Urinary bladder (tissue), 4 donors: ENCODE data around the gene SEMA3G. TPM values are rescaled to one million over a fixed set of nuclear protein-coding genes. Genes with fewer than 3 reads are reported as not detected.
A peak's percentile ranks its signal among the peaks of the same experiment; 100 is the strongest.

Experiments
- DNase-seq: peaks from one replicate; pipeline ENCODE4 v3.0.0-alpha.2; 2015; ENCODE audit errors: extremely low spot score
- H3K27ac ChIP-seq: one replicate; pipeline ENCODE4 v1.5.1; 2013; ENCODE audit warnings: low read depth, mild to moderate bottlenecking, moderate library complexity
- H3K36me3 ChIP-seq: one replicate; pipeline ENCODE4 v1.6.1; 2013; ENCODE audit warnings: mild to moderate bottlenecking, moderate library complexity; ENCODE audit not compliant: insufficient read depth
- H3K4me1 ChIP-seq: one replicate; pipeline ENCODE4 v1.6.1; 2013; ENCODE audit warnings: mild to moderate bottlenecking, moderate library complexity; ENCODE audit not compliant: insufficient read depth
- H3K4me3 ChIP-seq: one replicate; pipeline ENCODE4 v1.5.1; 2013; ENCODE audit warnings: low read depth, low read length
- WGBS: extraction: QIAGEN DNeasy Blood & Tissue Kit; methylation state at CpG from one replicate; pipeline ENCODE4 v1.1.7; 2013; 5-methylcytosine and 5-hydroxymethylcytosine counted together
- polyA plus RNA-seq: library from polyadenylated mRNA; stranded (reverse); fragments of 200-250 nt; gene quantifications from one replicate; pipeline ENCODE4 v1.2.3, GENCODE V29; 2013
- total RNA-seq: library from RNA; depleted of rRNA; stranded (reverse); fragments of >200 nt; gene quantifications from one replicate; pipeline ENCODE4 v1.2.3, GENCODE V29; 2014
- donor health status: healthy with polysubstance abuse.
- donor health status: healthy.

Gene SEMA3G
- total and polyA plus RNA-seq, 2 donors = 7.6 to 28.5 TPM

DNA sequence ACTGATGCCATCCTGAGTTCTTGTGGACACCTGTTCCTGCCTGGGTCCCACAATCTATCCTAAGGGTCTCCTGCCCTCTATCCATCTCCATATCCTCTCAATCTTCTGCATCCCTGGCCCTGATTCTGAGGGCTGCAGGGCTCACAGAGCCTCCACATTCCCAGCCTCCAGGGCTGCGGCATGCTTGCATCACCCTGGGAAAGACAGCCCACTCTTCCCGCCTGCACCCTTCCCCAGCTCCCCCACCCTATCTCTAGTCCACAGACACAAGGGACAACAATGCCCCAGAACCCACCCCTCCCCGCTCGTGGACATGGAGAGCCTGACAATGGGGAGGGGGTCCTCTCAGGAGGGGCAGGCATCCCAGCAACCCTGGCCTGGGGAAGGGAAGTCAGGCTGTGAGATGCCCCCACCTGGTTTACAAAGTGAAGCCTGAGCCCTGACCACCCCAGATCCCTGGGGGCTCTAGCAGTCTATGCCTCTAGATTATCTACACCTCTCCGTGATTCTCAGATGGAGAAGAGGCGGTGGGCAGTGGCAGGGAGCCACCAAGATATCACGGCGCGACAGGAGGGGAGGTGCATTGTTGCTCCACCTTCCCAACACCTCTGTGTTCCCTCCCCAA, 10.3 kb downstream of the SEMA3G start:
- H3K36me3 ChIP-seq = no peaks in the 10 kb centered on the region
- no peak overlapping the region for H3K4me3 ChIP-seq
- H3K4me1 ChIP-seq = no peaks in the 10 kb centered on the region
- 90% methylated on average over 9 of the region's 9 CpGs for WGBS
- H3K27ac ChIP-seq = no peak overlapping the region
- DNase-seq = no peak

DNA sequence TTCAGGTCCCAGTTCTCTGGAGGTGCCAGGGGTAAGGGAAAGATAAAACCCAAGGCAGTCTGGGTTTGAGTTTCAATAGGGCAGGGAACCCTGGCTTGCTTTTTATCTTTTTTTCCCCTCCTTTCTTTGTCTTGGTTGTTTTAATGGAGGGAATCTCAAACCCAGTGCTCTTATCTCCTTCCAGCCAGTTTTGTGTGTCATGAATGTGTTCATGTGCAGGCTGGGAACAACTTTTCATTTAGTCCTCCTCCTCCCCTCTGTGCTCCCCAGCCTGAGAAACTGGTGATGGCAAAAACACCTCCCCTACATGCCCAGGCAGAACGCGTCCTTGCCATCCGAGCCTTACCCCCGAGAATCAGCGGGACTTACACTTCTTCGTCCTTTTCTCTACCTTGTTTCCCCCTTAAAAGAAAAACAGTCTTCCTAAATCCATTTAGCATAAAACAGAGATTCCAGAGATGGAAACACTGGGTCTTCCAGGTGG, 10.9 kb downstream of the SEMA3G start:
- DNase-seq = no peak
- no peaks in the 10 kb centered on the region for H3K36me3 ChIP-seq
- H3K4me3 ChIP-seq = no peak overlapping the region
- H3K27ac ChIP-seq = no peak overlapping the region
- H3K4me1 ChIP-seq = no peaks in the 10 kb centered on the region
- 82% methylated on average over 6 of the region's 6 CpGs for WGBS

DNA sequence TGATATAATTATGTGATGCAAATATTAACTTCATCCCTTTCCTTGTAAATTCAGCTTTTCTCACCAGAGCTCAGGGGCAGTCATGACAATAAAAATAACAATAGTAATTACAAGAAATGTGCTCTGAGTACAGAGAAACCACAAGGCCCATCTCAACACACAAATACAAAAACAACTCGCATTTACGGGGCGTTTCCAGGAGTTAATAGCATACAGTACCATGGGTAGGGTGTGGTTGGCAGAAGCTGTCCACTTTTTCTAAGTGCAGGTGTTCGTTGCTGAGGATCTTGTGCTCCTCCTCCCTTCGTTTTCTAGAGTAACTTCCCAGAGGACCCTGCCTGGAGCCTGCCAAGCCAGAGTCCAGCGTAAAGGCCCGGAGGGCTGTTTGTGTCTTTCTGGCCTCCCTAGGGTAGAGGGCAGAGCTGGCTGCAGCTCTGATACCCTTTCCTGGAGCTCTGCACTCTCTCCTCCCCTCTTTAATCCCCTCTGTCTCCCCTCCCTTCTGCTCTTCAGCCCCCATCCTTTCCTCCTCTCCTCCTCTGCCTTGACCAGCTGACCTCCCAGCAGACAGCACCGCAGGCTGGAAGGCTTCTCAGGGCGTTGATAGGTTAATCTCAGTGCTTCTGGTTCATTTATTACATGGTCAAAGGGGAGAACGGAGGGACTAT, 11.4 kb downstream of the SEMA3G start:
- H3K4me1 ChIP-seq = no peaks in the 10 kb centered on the region
- H3K36me3 ChIP-seq = no peaks in the 10 kb centered on the region
- H3K27ac ChIP-seq = no peak overlapping the region
- WGBS = 62% methylated on average over 10 of the region's 10 CpGs
- no peak for DNase-seq
- H3K4me3 ChIP-seq = no peak overlapping the region

DNA sequence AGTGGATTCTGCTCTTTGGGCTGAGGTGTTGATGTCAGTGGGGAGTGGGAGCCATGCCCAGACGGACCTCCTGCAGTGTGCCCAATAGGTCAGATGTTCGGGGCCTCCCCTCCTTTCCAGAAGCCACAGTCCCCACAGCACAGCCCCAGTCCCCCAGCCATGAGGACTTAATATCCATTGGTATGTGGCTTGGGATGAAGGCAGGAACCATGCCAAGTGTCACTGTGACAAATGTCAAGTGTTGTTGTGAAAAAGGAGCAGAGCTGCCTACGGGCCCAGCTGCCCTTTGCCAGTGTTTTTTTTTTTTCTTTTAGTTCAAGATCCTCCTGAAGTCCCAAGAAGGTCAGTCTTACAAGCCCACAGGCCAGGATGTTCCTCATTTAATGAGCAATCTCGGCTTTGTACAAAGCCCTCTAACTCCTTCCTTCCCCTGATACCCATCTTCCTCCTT, 12.2 kb downstream of the SEMA3G start:
- no peaks in the 10 kb centered on the region for H3K4me1 ChIP-seq
- WGBS = 72% methylated on average over 4 of the region's 4 CpGs
- H3K4me3 ChIP-seq = no peak overlapping the region
- H3K27ac ChIP-seq = no peak overlapping the region
- no peaks in the 10 kb centered on the region for H3K36me3 ChIP-seq
- DNase-seq = no peak

DNA sequence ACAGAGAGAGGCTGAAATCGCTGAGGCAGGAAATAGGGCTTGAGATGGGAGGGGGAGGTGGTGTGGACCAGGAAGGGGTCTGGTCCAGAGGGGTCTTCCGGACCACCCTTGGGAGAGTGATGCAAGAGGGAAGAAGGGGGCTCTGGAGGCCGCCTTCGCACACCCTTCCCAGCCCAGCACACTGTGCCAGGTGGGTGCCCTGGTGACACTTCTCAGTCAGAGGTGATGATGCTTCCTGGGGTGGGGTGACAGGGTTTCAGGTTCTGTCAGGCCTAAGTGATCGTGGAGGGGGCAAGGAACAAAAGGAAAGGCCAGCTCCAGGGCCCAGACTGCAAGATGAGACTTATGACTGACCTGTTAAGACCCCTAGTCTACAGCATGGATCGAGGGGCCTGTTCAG, 12.7 kb downstream of the SEMA3G start:
- no peak for DNase-seq
- Histone ChIP-seq H3K4me1 (no peaks in the 10 kb centered on the region), H3K27ac (no peak overlapping the region), H3K4me3 (no peak overlapping the region), H3K36me3 (no peaks in the 10 kb centered on the region)
- 81% methylated on average over 6 of the region's 6 CpGs for WGBS

DNA sequence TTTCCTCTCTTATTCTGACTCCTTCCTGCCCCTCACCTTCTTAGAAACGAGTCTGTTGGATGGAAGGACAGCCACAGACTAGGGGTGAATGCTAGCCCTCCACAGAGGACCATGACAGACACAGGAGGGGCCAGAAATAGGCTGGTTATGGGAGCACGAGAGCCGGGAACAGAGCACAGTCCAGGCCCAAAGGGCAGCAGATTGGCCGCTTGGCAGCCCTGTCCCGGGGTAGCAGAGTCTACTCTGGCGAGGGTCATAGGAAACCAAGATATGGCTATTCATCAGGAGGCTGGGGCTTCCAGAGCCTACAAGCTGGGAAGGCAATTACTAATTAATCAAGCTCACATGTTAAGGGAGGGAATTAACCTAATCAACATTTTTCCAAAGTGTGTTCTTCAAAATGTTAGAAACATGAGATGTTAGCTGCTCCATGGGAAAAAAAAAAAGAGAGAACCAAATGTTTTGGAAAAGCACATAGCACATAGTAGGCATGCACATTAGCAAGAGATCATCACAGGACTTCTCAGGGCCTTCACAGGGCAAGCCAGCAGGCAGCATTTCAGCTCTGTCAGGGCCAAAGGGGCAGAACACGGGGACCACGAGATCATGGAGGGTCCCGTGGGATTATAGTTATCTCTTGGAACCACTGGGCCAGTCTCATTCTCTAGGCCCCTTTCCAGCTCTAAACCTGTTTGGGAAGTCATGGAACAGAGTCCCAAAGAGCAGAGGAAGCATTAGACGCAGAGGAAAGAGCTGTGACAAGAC, 13.3 kb downstream of the SEMA3G start:
- DNase-seq = no peak
- 75% methylated on average over 10 of the region's 10 CpGs for WGBS
- Histone ChIP-seq H3K4me1 (no peaks in the 10 kb centered on the region), H3K4me3 (no peak overlapping the region), H3K27ac (no peak overlapping the region), H3K36me3 (no peaks in the 10 kb centered on the region)

DNA sequence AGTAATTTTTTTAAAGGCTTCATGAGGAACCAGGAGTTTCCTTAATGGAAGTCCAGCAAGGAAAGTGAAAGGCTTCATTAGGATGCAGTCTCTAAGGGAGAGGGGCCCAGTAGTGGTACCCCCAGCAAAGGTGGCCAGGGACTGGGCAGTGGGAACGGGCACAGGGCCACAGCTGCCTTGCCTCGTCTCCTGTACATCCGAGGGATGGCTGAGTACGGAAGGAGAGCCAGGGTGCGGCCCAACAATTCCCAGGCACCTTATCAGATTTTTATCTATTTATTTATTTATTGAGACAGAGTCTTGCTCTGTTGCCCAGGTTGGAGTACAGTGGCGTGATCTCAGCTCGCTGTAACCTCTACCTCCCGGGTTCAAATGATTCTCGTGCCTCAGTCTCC, 14.5 kb downstream of the SEMA3G start:
- no peaks in the 10 kb centered on the region for H3K36me3 ChIP-seq
- 88% methylated on average over 9 of the region's 9 CpGs for WGBS
- no peak overlapping the region for H3K27ac ChIP-seq
- no peak overlapping the region for H3K4me3 ChIP-seq
- H3K4me1 ChIP-seq = no peaks in the 10 kb centered on the region
- no peak for DNase-seq

DNA sequence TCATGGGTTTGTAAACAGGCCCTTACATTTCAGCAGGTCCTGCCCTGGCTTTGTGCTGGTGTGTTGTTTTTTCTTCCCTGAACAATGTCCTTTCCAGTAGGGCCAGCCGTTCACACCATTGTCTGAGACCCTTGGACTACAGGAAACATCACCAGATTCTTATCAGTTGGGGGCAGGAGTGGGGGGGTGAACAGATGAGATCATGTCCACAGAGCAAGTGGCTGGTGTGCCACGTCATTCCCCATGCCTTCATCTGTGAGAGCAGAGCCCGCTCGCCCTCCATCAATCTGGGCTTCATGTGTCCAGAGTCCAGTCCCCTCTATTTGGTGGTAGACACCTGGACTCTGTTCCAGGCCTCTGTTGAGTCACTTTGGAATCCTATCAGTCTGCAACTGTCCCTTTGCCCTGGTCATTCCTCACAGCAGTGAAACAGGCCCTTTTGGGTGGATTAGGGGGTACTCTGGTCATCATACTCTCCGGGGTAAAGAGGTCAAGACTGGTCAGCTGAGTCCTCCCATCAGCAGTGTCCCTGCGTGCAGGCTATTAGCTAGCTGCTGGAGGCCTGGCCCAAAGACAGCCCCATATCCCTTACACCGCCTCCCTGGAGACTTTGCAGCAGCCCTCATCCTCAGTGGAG, 15.0 kb downstream of the SEMA3G start:
- WGBS = 81% methylated on average over 7 of the region's 7 CpGs
- DNase-seq = no peak

DNA sequence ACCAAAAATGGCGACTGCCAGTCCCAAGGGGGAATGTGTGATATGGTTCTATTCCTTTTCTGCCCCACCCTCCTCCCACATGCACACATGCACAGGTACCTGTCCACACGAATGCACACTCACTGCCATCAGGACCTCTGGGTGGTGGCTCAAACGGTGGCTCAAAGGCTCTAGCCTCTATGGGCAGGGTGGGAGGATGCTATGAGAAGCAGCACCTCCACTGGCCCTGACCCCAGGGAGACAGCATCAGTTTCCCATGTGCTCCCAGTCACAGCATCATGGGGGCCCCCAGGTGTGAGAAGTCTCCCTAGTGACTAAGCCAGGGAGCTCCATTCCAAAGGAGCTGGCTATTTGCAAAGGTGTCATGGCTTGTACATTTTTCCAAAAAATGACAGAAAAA, 15.9 kb downstream of the SEMA3G start:
- DNase-seq = no peak
- H3K36me3 ChIP-seq = no peaks in the 10 kb centered on the region
- no peak overlapping the region for H3K27ac ChIP-seq
- no peaks in the 10 kb centered on the region for H3K4me1 ChIP-seq
- 49% methylated on average over 3 of the region's 3 CpGs for WGBS
- no peak overlapping the region for H3K4me3 ChIP-seq

More for the DNA sequence above, 15.0 kb downstream of the SEMA3G start:
- H3K4me3 ChIP-seq = no peak overlapping the region
- no peak overlapping the region for H3K27ac ChIP-seq
- H3K36me3 ChIP-seq = no peaks in the 10 kb centered on the region
- no peaks in the 10 kb centered on the region for H3K4me1 ChIP-seq

DNA sequence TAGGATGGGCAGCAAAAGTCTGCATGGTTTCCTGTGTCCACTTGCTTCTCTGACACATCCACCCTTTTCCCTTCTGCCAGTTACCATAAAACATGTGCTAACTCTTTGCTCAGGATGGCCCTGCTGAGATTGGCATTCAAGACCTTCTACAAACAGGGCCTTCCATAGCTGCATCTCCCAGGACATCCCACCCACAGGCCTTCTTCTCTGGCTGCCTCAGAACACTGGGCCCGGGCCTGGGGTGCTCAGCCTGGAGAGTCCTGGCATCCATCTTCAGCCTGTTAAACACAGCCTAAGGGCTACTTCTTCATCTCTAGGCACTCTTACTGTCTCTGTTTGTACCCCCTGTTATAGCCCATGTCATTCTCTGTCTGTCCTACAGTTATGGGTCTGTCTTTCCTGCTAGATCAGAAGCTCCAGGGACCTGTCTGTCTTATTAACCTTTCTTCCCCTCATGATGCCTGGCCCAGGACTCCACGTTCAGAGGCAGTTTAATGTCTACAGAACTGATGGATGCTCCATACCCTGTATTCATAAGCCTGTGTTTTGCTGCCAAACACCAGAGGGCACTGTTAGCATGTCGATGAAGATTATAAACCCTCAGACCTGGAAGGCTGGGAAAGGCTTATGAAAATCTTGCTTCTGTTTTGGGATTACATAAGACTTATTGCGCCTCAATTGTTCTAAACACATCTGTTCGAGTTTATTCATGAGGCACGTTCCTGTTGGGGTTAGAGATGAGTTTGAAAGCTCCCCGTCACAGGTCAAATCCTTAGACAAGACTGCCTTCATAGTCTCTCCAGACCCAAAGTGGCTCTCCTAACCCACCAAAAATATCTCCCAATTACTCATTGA, 16.5 kb downstream of the SEMA3G start:
- peak; percentile 45 for DNase-seq
- Histone ChIP-seq H3K4me3 (no peak overlapping the region), H3K27ac (no peak overlapping the region), H3K4me1 (no peaks in the 10 kb centered on the region), H3K36me3 (no peaks in the 10 kb centered on the region)
- WGBS = 12% methylated on average over 7 of the region's 7 CpGs

DNA sequence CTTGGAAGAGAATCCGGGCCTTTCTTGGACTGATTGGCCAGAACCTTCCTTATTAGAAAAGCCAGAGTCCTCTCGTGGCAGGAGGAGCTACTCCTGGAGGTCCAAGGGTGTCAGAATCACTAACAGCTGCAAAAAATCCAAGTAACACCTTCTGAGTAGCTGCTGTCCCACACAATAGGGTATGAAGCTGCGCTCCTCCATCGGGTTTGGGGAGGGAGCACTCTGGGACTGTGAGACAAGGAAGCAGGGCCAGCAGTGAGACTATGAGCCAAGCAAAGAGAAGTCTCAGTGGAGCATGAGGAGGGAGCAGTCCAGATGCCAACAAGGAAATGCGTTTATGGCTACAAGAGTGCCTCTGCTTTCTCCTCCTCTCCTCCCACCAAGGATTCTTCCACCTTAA, 21.7 kb downstream of the SEMA3G start:
- WGBS = 53% methylated on average over 5 of the region's 5 CpGs

DNA sequence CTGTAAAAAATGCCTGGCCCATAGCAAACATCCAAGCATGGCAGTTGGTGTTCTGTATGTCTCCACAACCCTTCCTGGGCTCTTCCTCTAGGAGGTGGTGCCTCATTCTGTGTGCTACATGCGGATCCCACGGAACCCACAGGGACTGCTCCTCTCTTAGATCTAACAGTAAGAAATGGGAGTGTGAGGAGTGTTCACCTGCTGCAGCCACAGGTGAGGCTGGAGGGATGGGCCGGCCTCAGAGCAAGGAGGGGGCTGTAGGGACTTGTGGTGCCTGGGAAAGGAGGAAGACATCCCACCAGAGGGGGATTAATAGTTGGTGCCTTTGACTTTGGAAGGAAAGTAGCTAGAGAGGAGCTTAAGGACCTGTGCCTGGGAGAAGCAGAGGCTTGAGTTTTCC, 22.2 kb downstream of the SEMA3G start:
- 89% methylated on average over 3 of the region's 3 CpGs for WGBS
- Histone ChIP-seq H3K4me1 (no peaks in the 10 kb centered on the region), H3K36me3 (no peaks in the 10 kb centered on the region), H3K27ac (no peak overlapping the region), H3K4me3 (no peak overlapping the region)
- no peak for DNase-seq

More for the DNA sequence above, 21.7 kb downstream of the SEMA3G start:
- no peak for DNase-seq
- no peaks in the 10 kb centered on the region for H3K36me3 ChIP-seq
- H3K4me3 ChIP-seq = no peak overlapping the region
- no peaks in the 10 kb centered on the region for H3K4me1 ChIP-seq
- H3K27ac ChIP-seq = no peak overlapping the region

DNA sequence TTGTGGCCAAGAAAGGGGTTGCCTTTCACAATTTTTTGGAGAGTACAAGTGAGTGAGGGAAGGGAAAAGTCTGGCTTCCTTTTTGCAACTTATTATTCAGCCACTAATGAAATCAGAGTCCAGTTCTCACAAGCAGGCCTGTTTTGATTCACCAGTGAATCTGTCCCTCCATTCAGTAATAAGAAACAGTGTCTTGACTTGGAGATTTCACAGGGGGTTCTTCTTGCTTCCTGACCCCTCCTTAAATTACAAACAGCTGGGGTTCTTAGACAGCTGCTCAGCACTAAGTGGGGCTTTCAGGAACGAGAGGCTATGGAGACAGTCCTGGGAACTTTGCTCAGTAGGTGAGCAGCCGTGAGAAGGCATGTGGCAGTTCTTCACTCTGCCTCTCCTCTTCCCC, 24.5 kb downstream of the SEMA3G start:
- WGBS = 68% methylated on average over 2 of the region's 2 CpGs
- no peak overlapping the region for H3K4me3 ChIP-seq
- no peak overlapping the region for H3K27ac ChIP-seq
- no peak for DNase-seq
- H3K36me3 ChIP-seq = no peaks in the 10 kb centered on the region
- no peaks in the 10 kb centered on the region for H3K4me1 ChIP-seq
